ENCODE data around the gene PRG2.

DNA sequence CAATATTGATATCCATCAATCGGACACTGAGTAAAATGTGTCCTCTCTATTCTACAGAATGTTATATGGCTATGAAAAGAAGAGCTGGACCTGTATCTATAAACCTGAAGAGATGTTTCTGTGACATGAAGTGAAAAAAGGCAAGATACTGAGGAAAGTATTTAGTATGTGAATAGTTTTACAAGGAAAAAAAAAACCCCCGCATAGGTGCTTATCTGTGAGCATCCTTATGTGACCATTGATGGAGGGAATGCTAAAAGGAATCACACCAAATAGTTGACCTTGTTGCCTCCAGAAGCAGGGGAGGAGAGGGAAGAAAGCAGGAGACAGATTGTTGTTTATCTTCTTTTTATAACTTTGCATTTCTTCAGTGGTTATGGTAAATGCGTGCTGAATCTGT, 661 bp upstream of the PRG2 start:
- TF ChIP-seq EZH2phosphoT487 (IDR thresholded peaks at IDR 0.05; ENCODE audit: low read depth), result no peak
- TF ChIP-seq, protein P1, sequence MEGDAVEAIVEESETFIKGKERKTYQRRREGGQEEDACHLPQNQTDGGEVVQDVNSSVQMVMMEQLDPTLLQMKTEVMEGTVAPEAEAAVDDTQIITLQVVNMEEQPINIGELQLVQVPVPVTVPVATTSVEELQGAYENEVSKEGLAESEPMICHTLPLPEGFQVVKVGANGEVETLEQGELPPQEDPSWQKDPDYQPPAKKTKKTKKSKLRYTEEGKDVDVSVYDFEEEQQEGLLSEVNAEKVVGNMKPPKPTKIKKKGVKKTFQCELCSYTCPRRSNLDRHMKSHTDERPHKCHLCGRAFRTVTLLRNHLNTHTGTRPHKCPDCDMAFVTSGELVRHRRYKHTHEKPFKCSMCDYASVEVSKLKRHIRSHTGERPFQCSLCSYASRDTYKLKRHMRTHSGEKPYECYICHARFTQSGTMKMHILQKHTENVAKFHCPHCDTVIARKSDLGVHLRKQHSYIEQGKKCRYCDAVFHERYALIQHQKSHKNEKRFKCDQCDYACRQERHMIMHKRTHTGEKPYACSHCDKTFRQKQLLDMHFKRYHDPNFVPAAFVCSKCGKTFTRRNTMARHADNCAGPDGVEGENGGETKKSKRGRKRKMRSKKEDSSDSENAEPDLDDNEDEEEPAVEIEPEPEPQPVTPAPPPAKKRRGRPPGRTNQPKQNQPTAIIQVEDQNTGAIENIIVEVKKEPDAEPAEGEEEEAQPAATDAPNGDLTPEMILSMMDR (IDR thresholded peaks at IDR 0.05; ENCODE audit: low read depth, low read length), result no peak
